Panc1 (cell line): Measurements from ENCODE around the gene DIMT1.

ENCODE experiments used
- REST ChIP-seq, 2 experiments: IDR thresholded peaks; 2 replicates each; pipeline ENCODE4 v1.6.1; 2011 to 2012; ENCODE audit warnings: low read depth in 2 of 2, control low read depth in 1 of 2, low read length in 1 of 2, mild to moderate bottlenecking in 1 of 2, moderate library complexity in 1 of 2; ENCODE audit not compliant: insufficient read depth in 1 of 2
- TF ChIP-seq, protein P1 (sequence below): fragments of 450-650 bp; IDR thresholded peaks from 2 replicates; pipeline ENCODE4 v1.5.1; 2017; ENCODE audit warnings: mild to moderate bottlenecking

DNA sequence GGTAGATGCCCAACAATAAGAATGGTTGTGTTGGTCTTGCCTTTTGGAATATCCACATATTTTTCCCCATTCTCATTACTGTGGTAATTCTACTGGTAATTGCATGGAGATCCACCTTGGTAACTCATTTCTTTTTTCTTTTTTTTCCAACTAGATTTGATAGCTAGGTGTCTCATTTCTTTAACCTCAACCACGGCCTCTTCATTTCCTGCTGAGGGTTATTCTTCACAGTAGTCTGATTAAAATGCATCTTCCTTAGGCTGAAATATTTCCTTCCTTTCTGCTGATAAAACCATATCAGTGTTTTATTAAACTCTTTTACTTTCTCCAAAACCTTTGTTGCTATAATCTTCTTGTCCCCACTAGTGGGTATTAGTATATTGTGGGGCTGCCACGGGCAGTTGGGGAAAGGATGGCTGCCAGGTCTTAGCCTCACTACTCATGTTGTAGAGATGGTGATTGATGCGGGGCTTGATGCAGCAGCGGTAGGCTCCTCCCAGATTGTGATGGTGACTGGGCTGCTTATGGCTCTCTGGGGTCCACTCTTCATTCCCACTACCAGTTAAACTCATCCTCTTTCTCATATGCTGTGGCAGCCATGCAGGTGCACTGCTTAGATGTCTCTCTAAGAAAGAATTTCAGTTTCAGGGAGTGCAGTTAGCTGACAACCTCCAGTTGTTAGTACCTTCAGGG lies 61.8 kb downstream of the DIMT1 start:
- TF ChIP-seq, protein P1, sequence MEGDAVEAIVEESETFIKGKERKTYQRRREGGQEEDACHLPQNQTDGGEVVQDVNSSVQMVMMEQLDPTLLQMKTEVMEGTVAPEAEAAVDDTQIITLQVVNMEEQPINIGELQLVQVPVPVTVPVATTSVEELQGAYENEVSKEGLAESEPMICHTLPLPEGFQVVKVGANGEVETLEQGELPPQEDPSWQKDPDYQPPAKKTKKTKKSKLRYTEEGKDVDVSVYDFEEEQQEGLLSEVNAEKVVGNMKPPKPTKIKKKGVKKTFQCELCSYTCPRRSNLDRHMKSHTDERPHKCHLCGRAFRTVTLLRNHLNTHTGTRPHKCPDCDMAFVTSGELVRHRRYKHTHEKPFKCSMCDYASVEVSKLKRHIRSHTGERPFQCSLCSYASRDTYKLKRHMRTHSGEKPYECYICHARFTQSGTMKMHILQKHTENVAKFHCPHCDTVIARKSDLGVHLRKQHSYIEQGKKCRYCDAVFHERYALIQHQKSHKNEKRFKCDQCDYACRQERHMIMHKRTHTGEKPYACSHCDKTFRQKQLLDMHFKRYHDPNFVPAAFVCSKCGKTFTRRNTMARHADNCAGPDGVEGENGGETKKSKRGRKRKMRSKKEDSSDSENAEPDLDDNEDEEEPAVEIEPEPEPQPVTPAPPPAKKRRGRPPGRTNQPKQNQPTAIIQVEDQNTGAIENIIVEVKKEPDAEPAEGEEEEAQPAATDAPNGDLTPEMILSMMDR: no peak
- no peak for TF ChIP-seq REST (IDR thresholded peaks at IDR 0.05; ENCODE audit: insufficient read depth in 1 of 2, low read depth in 2 of 2, low read length in 1 of 2)
